GM12878 (cell line): ENCODE results near the gene USP36. TPM values are rescaled to one million over a fixed set of nuclear protein-coding genes. Genes with fewer than 3 reads are reported as not detected.

Experiments
- ATAC-seq: fragments of 200-7000 bp; cut with Tn5 transposase; 3 replicates; pipeline ENCODE4 v1.9.1; 2020; ENCODE audit warnings: mild to moderate bottlenecking, moderate library complexity
- BruUV-seq: library from RNA; stranded (reverse); fragments of 400-500 nt; replicated peaks from 2 replicates; lab custom pipeline; 2021; lab: Mats Ljungman, UMichigan
- CTCF ChIA-PET: fragments of 300-600 bp; sonication (Branson Sonifier 250); formaldehyde crosslinking; extraction: SDS; loops from one replicate; lab custom pipeline; 2021; ENCODE audit warnings: inconsistent platforms; lab: Yijun Ruan, JAX
- POLR2A ChIA-PET: fragments of 350-600 bp; formaldehyde crosslinking; extraction: SDS; loops from one replicate; lab custom pipeline; 2021; ENCODE audit warnings: inconsistent platforms; lab: Charles Lee
- RAD21 ChIA-PET: fragments of 300-600 bp; sonication (Branson Sonifier 250); formaldehyde crosslinking; loops from one replicate; lab custom pipeline; 2023; ENCODE audit warnings: antibody characterized with exemption; ENCODE audit not compliant: unreplicated experiment; lab: Charles Lee
- SMC1A ChIA-PET: fragments of 300-600 bp; sonication (Branson Sonifier 250); formaldehyde crosslinking; loops from one replicate; lab custom pipeline; 2023; ENCODE audit not compliant: unreplicated experiment, uncharacterized antibody; lab: Charles Lee
- DNase-seq: peaks from one replicate; pipeline ENCODE4 v3.0.0-alpha.2; 2011; ENCODE audit warnings: low read depth, low spot score
- FAIRE-seq: peaks from 3 replicates; lab custom pipeline; 2011; peaks lifted over from hg19 to GRCh38; lab: Jason Lieb, UNC
- H2AFZ ChIP-seq: 2 replicates; pipeline ENCODE4 v1.6.0; 2011; ENCODE audit warnings: low read depth, low read length, control low read depth; ENCODE audit not compliant: control insufficient read depth
- H3K27ac ChIP-seq: 2 replicates; pipeline ENCODE4 v1.5.1; 2011; ENCODE audit warnings: control low read depth; ENCODE audit not compliant: control insufficient read depth, insufficient read depth
- H3K27me3 ChIP-seq, 2 experiments: replicated peaks in 1 of 2; 2 replicates each; pipeline versions ENCODE4 v1.6.0 to v1.6.1; 2011; ENCODE audit warnings: low read length in 1 of 2; ENCODE audit not compliant: control insufficient read depth in 2 of 2, insufficient read depth in 2 of 2
- H3K36me3 ChIP-seq, 2 experiments: 2 replicates each; pipeline ENCODE4 v1.5.1; 2011; ENCODE audit warnings: low read length in 1 of 2; ENCODE audit not compliant: control insufficient read depth in 2 of 2, insufficient read depth in 2 of 2
- H3K4me1 ChIP-seq: 2 replicates; pipeline ENCODE4 v1.6.1; 2011; ENCODE audit warnings: mild to moderate bottlenecking, low read length, moderate library complexity, mixed read lengths; ENCODE audit not compliant: control insufficient read depth, insufficient read depth
- H3K4me2 ChIP-seq: 2 replicates; pipeline ENCODE4 v1.6.0; 2011; ENCODE audit warnings: control low read depth; ENCODE audit not compliant: control insufficient read depth, insufficient read depth
- H3K4me3 ChIP-seq: fragments of 200-600 bp; sonication (generic); 2 replicates; pipeline ENCODE4 v1.5.1; 2016
- H3K79me2 ChIP-seq: 2 replicates; pipeline ENCODE4 v1.6.0; 2011; ENCODE audit warnings: low read length; ENCODE audit not compliant: control insufficient read depth, insufficient read depth
- H3K9ac ChIP-seq: 2 replicates; pipeline ENCODE4 v1.8.0; 2011; ENCODE audit warnings: low read length, control low read depth, mixed read lengths; ENCODE audit not compliant: control insufficient read depth, insufficient read depth
- H3K9me3 ChIP-seq: replicated peaks from 3 replicates; pipeline ENCODE4 v1.5.1; 2011; ENCODE audit warnings: mild to moderate bottlenecking, low read length; ENCODE audit not compliant: control insufficient read depth, insufficient read depth
- H4K20me1 ChIP-seq: 2 replicates; pipeline ENCODE4 v1.6.0; 2011; ENCODE audit not compliant: control insufficient read depth, insufficient read depth
- ATF7 ChIP-seq: fragments of 450-650 bp; IDR thresholded peaks from 2 replicates; pipeline ENCODE4 v1.6.1; 2016; ENCODE audit warnings: low read depth, mild to moderate bottlenecking
- DPF2 ChIP-seq: fragments of 450-650 bp; IDR thresholded peaks from 2 replicates; pipeline ENCODE4 v1.6.1; 2017; ENCODE audit warnings: mild to moderate bottlenecking
- ELK1 ChIP-seq: IDR thresholded peaks from 2 replicates; pipeline ENCODE4 v1.6.1; 2012; ENCODE audit warnings: low read depth, low read length, improper control_type of control experiment
- GATAD2B ChIP-seq: fragments of 450-650 bp; conservative IDR thresholded peaks from 2 replicates; pipeline ENCODE4 v1.6.1; 2017; ENCODE audit warnings: low read depth, mild to moderate bottlenecking, moderate library complexity
- IKZF1 ChIP-seq: fragments of 450-650 bp; conservative IDR thresholded peaks from 2 replicates; pipeline ENCODE4 v1.6.1; 2017; ENCODE audit warnings: antibody characterized with exemption, mild to moderate bottlenecking
- IRF4 ChIP-seq: IDR thresholded peaks from 2 replicates; pipeline ENCODE4 v1.6.1; 2011; ENCODE audit warnings: low read depth, low read length
- JUNB ChIP-seq: IDR thresholded peaks from 2 replicates; pipeline ENCODE4 v1.6.1; 2016; ENCODE audit warnings: antibody characterized with exemption, mild to moderate bottlenecking
- NFYA ChIP-seq: IDR thresholded peaks from 2 replicates; pipeline ENCODE4 v1.6.1; 2011; ENCODE audit warnings: low read depth, mild to moderate bottlenecking, low read length, improper control_type of control experiment, borderline replicate concordance
- NFYB ChIP-seq: IDR thresholded peaks from 2 replicates; pipeline ENCODE4 v1.6.1; 2011; ENCODE audit warnings: low read depth, mild to moderate bottlenecking, low read length, improper control_type of control experiment, moderate library complexity; ENCODE audit not compliant: insufficient read depth
- NR2C2 ChIP-seq: IDR thresholded peaks from 2 replicates; pipeline ENCODE4 v1.6.1; 2011; ENCODE audit warnings: borderline replicate concordance, low read depth; ENCODE audit not compliant: control insufficient read depth, insufficient read length
- POLR2AphosphoS2 ChIP-seq: IDR thresholded peaks from 2 replicates; pipeline ENCODE4 v1.6.1; 2011; ENCODE audit warnings: low read depth, mild to moderate bottlenecking, low read length, improper control_type of control experiment, moderate library complexity
- POLR2AphosphoS5 ChIP-seq: IDR thresholded peaks from 2 replicates; pipeline ENCODE4 v1.6.1; 2011; ENCODE audit warnings: mild to moderate bottlenecking, low read length, inconsistent platforms
- RCOR1 ChIP-seq: conservative IDR thresholded peaks from 2 replicates; pipeline ENCODE4 v1.6.1; 2012; ENCODE audit warnings: low read depth, low read length, improper control_type of control experiment
- SIN3A ChIP-seq: IDR thresholded peaks from 2 replicates; pipeline ENCODE4 v1.6.1; 2012; ENCODE audit warnings: low read depth, low read length, improper control_type of control experiment
- SIX5 ChIP-seq: IDR thresholded peaks from 2 replicates; pipeline ENCODE4 v1.6.1; 2011; ENCODE audit warnings: mild to moderate bottlenecking, low read depth, low read length, moderate library complexity; ENCODE audit not compliant: severe bottlenecking
- SKIL ChIP-seq: fragments of 450-650 bp; IDR thresholded peaks from 2 replicates; pipeline ENCODE4 v1.6.1; 2017; ENCODE audit warnings: mild to moderate bottlenecking, low read depth, inconsistent platforms; ENCODE audit not compliant: poor library complexity, severe bottlenecking
- SREBF1 ChIP-seq: IDR thresholded peaks from 2 replicates; pipeline ENCODE4 v1.6.1; 2012; ENCODE audit warnings: mild to moderate bottlenecking, low read length
- SRF ChIP-seq, 2 experiments: IDR thresholded peaks; 2 replicates each; pipeline ENCODE4 v1.6.1; 2011; ENCODE audit warnings: low read depth in 2 of 2, low read length in 2 of 2, mild to moderate bottlenecking in 1 of 2, moderate library complexity in 1 of 2
- YBX1 ChIP-seq: fragments of 450-650 bp; IDR thresholded peaks from 2 replicates; pipeline ENCODE4 v1.6.1; 2016; ENCODE audit warnings: antibody characterized with exemption
- WGBS: methylation state at CpG from one replicate; pipeline ENCODE4 v1.1.6; 2016; ENCODE audit warnings: low lambda C conversion rate; ENCODE audit not compliant: insufficient replicate concordance, insufficient coverage; ENCODE audit errors: missing lambda C conversion rate; 5-methylcytosine and 5-hydroxymethylcytosine counted together
- in situ Hi-C: fragments of 300-500 bp; cut with MboI; formaldehyde crosslinking; loops from 9 replicates; pipeline ENCODE4 v1.14.3; 2018; ENCODE audit warnings: mixed read lengths
- intact Hi-C: fragments of 100-400 bp; cut with micrococcal nuclease; formaldehyde crosslinking; loops from one replicate; pipeline ENCODE4 v1.14.2; 2022; ENCODE audit not compliant: unreplicated experiment
- polyA plus RNA-seq, 11 experiments: library from polyadenylated mRNA; depleted of rRNA in 4 of 11; unstranded in 6 of 11; stranded (reverse) in 5 of 11; fragments of >200 nt; fragmentation: Nextera tagmentation in 4 of 11; fragmentation: Illumina TruSeq in 1 of 11; extraction: Ambion mirVana in 4 of 11; extraction: Trizol in 1 of 11; gene quantifications; 1 replicate in 1 of 11; 2 replicates in 10 of 11; pipeline versions ENCODE4 v1.2.1 to v1.2.3, GENCODE V29; 2011 to 2016; ENCODE audit warnings: inconsistent platforms in 2 of 11, missing spikeins in 2 of 11, low read depth in 1 of 11
- total RNA-seq, 4 experiments: library from RNA; depleted of rRNA in 3 of 4; stranded (reverse); fragments of >200 nt in 3 of 4; fragmentation: Illumina TruSeq in 1 of 4; extraction: Trizol in 1 of 4; gene quantifications; 2 replicates each; pipeline versions ENCODE4 v1.2.1 to v1.2.3, GENCODE V29; 2013 to 2021

USP36 gene
- total and polyA plus RNA-seq, 10 of the 15 experiments (the other 5 are each of a cell fraction or from before 2014, with no cell fraction given), result 7.2 to 65.7 (median 33.6) TPM

GRCh38 chr17:78774956-78775571 lies 65.5 kb downstream of the USP36 start:
- peak overlapping the region; percentile 96 for H3K9ac ChIP-seq
- WGBS, result under 1% methylated on average over 12 of the region's 12 CpGs
- RAD21 ChIA-PET, result interaction anchor here (0.6 to 3.2 kb wide), 13 partner anchors 16 to 79 kb away, joined by 3 to 18 read pairs (median 3); no protein-coding TSS in a partner anchor
- intact Hi-C loops (no loop called here), in situ Hi-C loops (no loop called here)
- H3K4me3 ChIP-seq, result peak overlapping the region; percentile 68
- POLR2A ChIA-PET, result interaction anchor here (0.8 to 12.8 kb wide), 7 partner anchors 8 to 68 kb away, joined by 3 to 131 read pairs (median 6); no protein-coding TSS in a partner anchor
- BruUV-seq, result no TSS peak
- CTCF ChIA-PET, result interaction anchor here (0.6 to 2.0 kb wide), 7 partner anchors 35 to 249 kb away, joined by 3 to 7 read pairs (median 3); no protein-coding TSS in a partner anchor
- H3K9me3 ChIP-seq, result no peaks in the 10 kb centered on the region
- H3K4me2 ChIP-seq, result peak overlapping the region; percentile 100
- peaks cover 0 to 8% of the 10 kb centered on the region in 2 experiments; a peak in 2 of 4 replicates for H3K36me3 ChIP-seq
- peaks cover 43% of the 10 kb centered on the region for H3K4me1 ChIP-seq
- peak overlapping the region; percentile 97 for H3K27ac ChIP-seq
- H2AFZ ChIP-seq, result no peak overlapping the region
- no peak for DNase-seq
- SMC1A ChIA-PET, result interaction anchor here (0.7 to 3.0 kb wide), 16 partner anchors 9 to 67 kb away, joined by 3 to 18 read pairs (median 5); no protein-coding TSS in a partner anchor
- no peaks in the 10 kb centered on the region for H4K20me1 ChIP-seq
- peak; percentile 13 for FAIRE-seq
- peaks cover 94% of the 10 kb centered on the region for H3K79me2 ChIP-seq
- peak; percentile 69 for ATAC-seq
- no peaks in the 10 kb centered on the region for H3K27me3 ChIP-seq
- TF ChIP-seq SIX5, result no peak
- peak; percentile 93 for TF ChIP-seq POLR2AphosphoS5
- no peak for TF ChIP-seq SREBF1
- TF ChIP-seq NR2C2, result no peak
- peak; percentile 68 for TF ChIP-seq GATAD2B
- TF ChIP-seq DPF2, result 0 out of 2 replicates have a peak, but pooled peaks have one; percentile 48
- no peak for TF ChIP-seq RCOR1
- no peak for TF ChIP-seq ELK1
- TF ChIP-seq POLR2AphosphoS2, result 0 out of 2 replicates have a peak, but pooled peaks have one; percentile 44
- peak; percentile 90 for TF ChIP-seq IKZF1
- TF ChIP-seq YBX1, result no peak
- TF ChIP-seq NFYB, result no peak
- TF ChIP-seq SIN3A, result no peak
- peak; percentile 64 for TF ChIP-seq ATF7
- no peak for TF ChIP-seq IRF4
- TF ChIP-seq SKIL, result peak; percentile 48
- TF ChIP-seq SRF (IDR thresholded peaks at IDR 0.05; ENCODE audit: low read depth in 2 of 2, low read length in 2 of 2), result no peak
- no peak for TF ChIP-seq NFYA
- peak; percentile 31; the same call in 1 of the 2 replicates for TF ChIP-seq JUNB
